Measurements from ENCODE around the gene HIBCH. TPM values are rescaled to one million over a fixed set of nuclear protein-coding genes. Genes with fewer than 3 reads are reported as not detected.
"Not testable (repeated sequence)": the region's sequence is repeated elsewhere in the genome, so short reads cannot be mapped to it uniquely, and the experiment has no call there.

HIBCH gene
- total RNA-seq, 1 experiment from 2014 or later = 21.7 TPM

- no peak for DNase-seq (ENCODE audit: low read depth, low spot score)
- intact Hi-C loops (cut with micrococcal nuclease; ENCODE audit: unreplicated experiment) = no loop called here
- H3K4me3 ChIP-seq (ENCODE audit: low read depth in 2 of 2, low read length in 2 of 2) = no peak overlapping the region
- no peak overlapping the region for H3K27ac ChIP-seq (ENCODE audit: low read length)
- no peak for TF ChIP-seq POLR2AphosphoS5 (IDR thresholded peaks at IDR 0.05; ENCODE audit: low read depth, low read length)
- TF ChIP-seq SIN3A (IDR thresholded peaks at IDR 0.05; ENCODE audit: borderline replicate concordance, insufficient read depth, low read depth, low read length) = no peak
- ATAC-seq = no peak
- H3K36me3 ChIP-seq (ENCODE audit: control insufficient read depth, insufficient read depth, low read length) = no peaks in the 10 kb centered on the region
- no TSS peak for BruUV-seq (replicated peaks)
- in situ Hi-C loops (cut with HindIII; ENCODE audit: low pct_unique_long_range_greater_than_20kb, low sequenced_read_pairs) = no loop called here
- no peaks in the 10 kb centered on the region for H3K27me3 ChIP-seq (ENCODE audit: control insufficient read depth, insufficient read depth, low read length)
- CTCF ChIA-PET = no interaction called here
- H3K9me3 ChIP-seq (ENCODE audit: control insufficient read depth, insufficient read depth, low read depth, low read length) = no peaks in the 10 kb centered on the region
- H3K4me1 ChIP-seq (ENCODE audit: control insufficient read depth, insufficient read depth, low read length) = 0 out of 2 replicates have a peak, but pooled peaks cover 4% of the 10 kb centered on the region
- POLR2A ChIA-PET = no interaction called here
Observed at GRCh38 chr2:190336420-190336819, 16.8 kb upstream of the HIBCH start.

DNA sequence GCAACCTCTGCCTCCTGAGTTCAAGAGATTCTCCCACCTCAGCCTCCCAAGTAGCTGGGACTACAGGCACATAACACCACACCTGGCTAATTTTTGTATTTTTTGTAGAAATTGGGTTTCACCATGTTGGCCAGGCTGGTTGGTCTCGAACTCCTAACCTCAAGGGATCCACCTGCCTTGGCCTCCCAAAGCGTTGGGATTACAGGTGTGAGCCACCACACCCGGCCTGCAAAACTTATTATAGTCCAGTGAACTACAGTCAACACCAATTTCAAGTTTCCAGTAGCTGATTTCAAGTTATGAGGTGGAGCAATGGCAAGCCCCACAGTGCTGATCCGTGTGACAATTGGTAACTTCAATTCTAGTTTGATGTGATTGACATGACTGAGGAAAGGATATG is 16.0 kb upstream of the HIBCH start:
- BruUV-seq (replicated peaks); DNase-seq (ENCODE audit: low read depth, low spot score); H3K4me1 ChIP-seq (ENCODE audit: control insufficient read depth, insufficient read depth, low read length); ATAC-seq; H3K27ac ChIP-seq (ENCODE audit: low read length); CTCF ChIA-PET; H3K4me3 ChIP-seq (ENCODE audit: low read depth in 2 of 2, low read length in 2 of 2); H3K27me3 ChIP-seq (ENCODE audit: control insufficient read depth, insufficient read depth, low read length); POLR2A ChIA-PET; intact Hi-C loops (cut with micrococcal nuclease; ENCODE audit: unreplicated experiment); H3K9me3 ChIP-seq (ENCODE audit: control insufficient read depth, insufficient read depth, low read depth, low read length); H3K36me3 ChIP-seq (ENCODE audit: control insufficient read depth, insufficient read depth, low read length); in situ Hi-C loops (cut with HindIII; ENCODE audit: low pct_unique_long_range_greater_than_20kb, low sequenced_read_pairs): not testable (repeated sequence)

GRCh38 chr2:190335225-190335559 is 15.6 kb upstream of the HIBCH start:
- H3K9me3 ChIP-seq (ENCODE audit: control insufficient read depth, insufficient read depth, low read depth, low read length) = no peaks in the 10 kb centered on the region
- H3K27ac ChIP-seq (ENCODE audit: low read length) = no peak overlapping the region
- in situ Hi-C loops (cut with HindIII; ENCODE audit: low pct_unique_long_range_greater_than_20kb, low sequenced_read_pairs) (no loop called here), intact Hi-C loops (cut with micrococcal nuclease; ENCODE audit: unreplicated experiment) (no loop called here)
- BruUV-seq (replicated peaks) = no TSS peak
- H3K36me3 ChIP-seq (ENCODE audit: control insufficient read depth, insufficient read depth, low read length) = no peaks in the 10 kb centered on the region
- POLR2A ChIA-PET = no interaction called here
- 0 out of 2 replicates have a peak, but pooled peaks cover 4% of the 10 kb centered on the region for H3K4me1 ChIP-seq (ENCODE audit: control insufficient read depth, insufficient read depth, low read length)
- TF ChIP-seq CTCF (IDR thresholded peaks at IDR 0.05) (no peak), POLR2AphosphoS5 (IDR thresholded peaks at IDR 0.05; ENCODE audit: low read depth, low read length) (no peak), SIN3A (IDR thresholded peaks at IDR 0.05; ENCODE audit: borderline replicate concordance, insufficient read depth, low read depth, low read length) (no peak), TCF7L2 (IDR thresholded peaks at IDR 0.05; ENCODE audit: low read depth, low read length) (no peak), REST (IDR thresholded peaks at IDR 0.05; ENCODE audit: insufficient read depth in 1 of 2, low read depth in 2 of 2, low read length in 1 of 2) (no peak)
- H3K4me3 ChIP-seq (ENCODE audit: low read depth in 2 of 2, low read length in 2 of 2) = no peak overlapping the region
- no peaks in the 10 kb centered on the region for H3K27me3 ChIP-seq (ENCODE audit: control insufficient read depth, insufficient read depth, low read length)
- CTCF ChIA-PET = no interaction called here
- no peak for DNase-seq (ENCODE audit: low read depth, low spot score)
- ATAC-seq = no peak
